H1 (cell line): ENCODE measurements around the gene PACSIN1. TPM values are rescaled to one million over a fixed set of nuclear protein-coding genes. Genes with fewer than 3 reads are reported as not detected.
A peak's percentile ranks its signal among the peaks of the same experiment; 100 is the strongest.

Experiments used
- ATF2 ChIP-seq: IDR thresholded peaks from 2 replicates; pipeline ENCODE4 v1.6.1; 2012; ENCODE audit warnings: low read length, inconsistent platforms
- BRCA1 ChIP-seq: IDR thresholded peaks from 2 replicates; pipeline ENCODE4 v1.6.1; 2012; ENCODE audit warnings: low read depth, low read length, improper control_type of control experiment
- CBX5 ChIP-seq: fragments of 300-800, 300-1000 bp; sonication (generic); IDR thresholded peaks from 2 replicates; pipeline ENCODE4 v1.7.1; 2016; ENCODE audit warnings: antibody characterized with exemption, low read length, low read depth
- CEBPB ChIP-seq: IDR thresholded peaks from 2 replicates; pipeline ENCODE4 v1.6.1; 2012; ENCODE audit warnings: low read depth, low read length
- CHD1 ChIP-seq: IDR thresholded peaks from 2 replicates; pipeline ENCODE4 v1.6.1; 2012; ENCODE audit warnings: low read depth, low read length, improper control_type of control experiment
- JUN ChIP-seq: IDR thresholded peaks from 2 replicates; pipeline ENCODE4 v1.6.1; 2011; ENCODE audit warnings: low read depth, mild to moderate bottlenecking, improper control_type of control experiment, low read length
- MAFK ChIP-seq: IDR thresholded peaks from 2 replicates; pipeline ENCODE4 v1.6.1; 2012; ENCODE audit warnings: low read depth, mild to moderate bottlenecking, improper control_type of control experiment, low read length
- MAX ChIP-seq: IDR thresholded peaks from 2 replicates; pipeline ENCODE4 v1.6.1; 2012; ENCODE audit warnings: inconsistent platforms
- POLR2A ChIP-seq, 2 experiments: IDR thresholded peaks; 1 replicate in 1 of 2; 2 replicates in 1 of 2; pipeline ENCODE4 v1.6.1; 2011; ENCODE audit warnings: low read depth in 2 of 2, low read length in 2 of 2, mild to moderate bottlenecking in 2 of 2; ENCODE audit errors: control extremely low read depth in 1 of 2
- POLR2AphosphoS5 ChIP-seq: IDR thresholded peaks from 2 replicates; pipeline ENCODE4 v1.6.1; 2011; ENCODE audit warnings: low read depth, low read length
- RAD21 ChIP-seq, 2 experiments: IDR thresholded peaks in 1 of 2; conservative IDR thresholded peaks in 1 of 2; 2 replicates each; pipeline ENCODE4 v1.6.1; 2011; ENCODE audit warnings: low read depth in 2 of 2, low read length in 2 of 2, improper control_type of control experiment in 1 of 2, inconsistent platforms in 1 of 2, mild to moderate bottlenecking in 1 of 2, moderate library complexity in 1 of 2
- SIN3A ChIP-seq, 2 experiments: IDR thresholded peaks in 1 of 2; conservative IDR thresholded peaks in 1 of 2; 2 replicates each; pipeline ENCODE4 v1.6.1; 2011 to 2012; ENCODE audit warnings: low read length in 2 of 2, improper control_type of control experiment in 1 of 2, low read depth in 1 of 2, mild to moderate bottlenecking in 1 of 2
- SRF ChIP-seq: IDR thresholded peaks from 2 replicates; pipeline ENCODE4 v1.6.1; 2011; ENCODE audit warnings: mild to moderate bottlenecking, low read depth, low read length, moderate library complexity
- TAF1 ChIP-seq: IDR thresholded peaks from 2 replicates; pipeline ENCODE4 v1.6.1; 2011; ENCODE audit warnings: mild to moderate bottlenecking, low read depth, low read length
- TEAD4 ChIP-seq: IDR thresholded peaks from 2 replicates; pipeline ENCODE4 v1.6.1; 2012; ENCODE audit warnings: low read depth, low read length, inconsistent platforms, mixed read lengths
- polyA plus RNA-seq, 7 experiments: library from polyadenylated mRNA; depleted of rRNA in 3 of 7; stranded (reverse) in 5 of 7; unstranded in 2 of 7; fragments of >200 nt in 5 of 7; fragments of 200-250 nt in 2 of 7; gene quantifications; 1 replicate in 5 of 7; 2 replicates in 1 of 7; 4 replicates in 1 of 7; pipeline versions ENCODE4 v1.2.1 to v1.2.3, GENCODE V29; 2011 to 2013; ENCODE audit warnings: missing spikeins in 2 of 7, mixed read lengths in 2 of 7
- total RNA-seq: library from RNA; stranded (reverse); fragmentation: NEBNext Ultra II Directional; extraction: Animal tissue kit (Norgen Biotek cat#: 25700); gene quantifications from 2 replicates; pipeline ENCODE4 v1.2.1, GENCODE V29; 2021

Gene PACSIN1
- total and polyA plus RNA-seq, 2 of the 8 experiments (the other 6 are each of a cell fraction or from before 2014, with no cell fraction given) = 5.9 to 11.1 TPM

GRCh38 chr6:34425498-34426410 is 40.1 kb upstream of the PACSIN1 start, which contains the start of gene RPS10 (continued):
- TF ChIP-seq ATF2 (no peak; the same call in 1 of the 2 replicates), JUN (no peak), RAD21 (IDR thresholded peaks at IDR 0.05 in 1 of 2, conservative IDR thresholded peaks at IDR 0.05 in 1 of 2; ENCODE audit: low read depth in 2 of 2, low read length in 2 of 2) (0 out of 4 replicates have a peak, but pooled peaks have one; percentile 3 to 16), TAF1 (peak; percentile 98), SRF (no peak), BRCA1 (no peak), SIN3A (conservative IDR thresholded peaks at IDR 0.05 in 1 of 2, IDR thresholded peaks at IDR 0.05 in 1 of 2; ENCODE audit: low read depth in 1 of 2, low read length in 2 of 2) (peak in 1 of 2 experiments; percentile 41; a peak in 1 of 4 replicates), CEBPB (no peak), TEAD4 (no peak), MAFK (no peak), CBX5 (no peak), CHD1 (no peak; the same call in 1 of the 2 replicates), POLR2AphosphoS5 (peak; percentile 97), MAX (peak; percentile 72), POLR2A (IDR thresholded peaks at IDR 0.05; ENCODE audit: control extremely low read depth in 1 of 2, low read depth in 2 of 2, low read length in 2 of 2) (peak; percentile 93 to 96)
